Ishikawa (cell line): ENCODE data around the gene TBXAS1.

Experiments used
- CEBPB ChIP-seq: IDR thresholded peaks from 2 replicates; pipeline ENCODE4 v1.6.1; 2012
- CREB1 ChIP-seq: IDR thresholded peaks from 2 replicates; pipeline ENCODE4 v1.6.1; 2012; ENCODE audit warnings: low read depth
- EGR1 ChIP-seq: IDR thresholded peaks from 2 replicates; pipeline ENCODE4 v1.6.1; 2012
- EP300 ChIP-seq: IDR thresholded peaks from 2 replicates; pipeline ENCODE4 v1.6.1; 2012; ENCODE audit warnings: borderline replicate concordance
- FOXM1 ChIP-seq: IDR thresholded peaks from 2 replicates; pipeline ENCODE4 v1.6.1; 2012; ENCODE audit warnings: low read depth, borderline replicate concordance
- MAX ChIP-seq: IDR thresholded peaks from 2 replicates; pipeline ENCODE4 v1.6.1; 2012
- NFIC ChIP-seq: IDR thresholded peaks from 2 replicates; pipeline ENCODE4 v1.6.1; 2012
- RAD21 ChIP-seq: IDR thresholded peaks from 2 replicates; pipeline ENCODE4 v1.6.1; 2012; ENCODE audit warnings: low read depth
- REST ChIP-seq: IDR thresholded peaks from 2 replicates; pipeline ENCODE4 v1.6.1; 2012; ENCODE audit warnings: low read depth, mild to moderate bottlenecking
- TAF1 ChIP-seq: IDR thresholded peaks from 2 replicates; pipeline ENCODE4 v1.6.1; 2012; ENCODE audit warnings: low read depth, mild to moderate bottlenecking
- TCF12 ChIP-seq: IDR thresholded peaks from 2 replicates; pipeline ENCODE4 v1.6.1; 2012; ENCODE audit warnings: low read depth
- TEAD4 ChIP-seq: IDR thresholded peaks from 2 replicates; pipeline ENCODE4 v1.6.1; 2012
- USF1 ChIP-seq: IDR thresholded peaks from 2 replicates; pipeline ENCODE4 v1.6.1; 2012
- YY1 ChIP-seq: IDR thresholded peaks from 2 replicates; pipeline ENCODE4 v1.6.1; 2012; ENCODE audit warnings: low read depth
- ZBTB7A ChIP-seq: IDR thresholded peaks from 2 replicates; pipeline ENCODE4 v1.6.1; 2012; ENCODE audit warnings: low read depth

Gene TBXAS1

GRCh38 chr7:139813689-139814088 is 15.4 kb upstream of the TBXAS1 start:
- TF ChIP-seq RAD21 = no peak
- TF ChIP-seq CEBPB = no peak
- no peak for TF ChIP-seq TCF12
- no peak for TF ChIP-seq TEAD4
- no peak for TF ChIP-seq ZBTB7A
- no peak for TF ChIP-seq CREB1
- no peak for TF ChIP-seq FOXM1
- TF ChIP-seq EP300 = no peak
- no peak for TF ChIP-seq USF1
- no peak for TF ChIP-seq REST
- no peak for TF ChIP-seq MAX
- no peak for TF ChIP-seq TAF1
- TF ChIP-seq YY1 = no peak

GRCh38 chr7:139817249-139817648 is 11.8 kb upstream of the TBXAS1 start:
- no peak for TF ChIP-seq NFIC
- TF ChIP-seq TAF1 = no peak
- TF ChIP-seq MAX = no peak
- TF ChIP-seq CEBPB = no peak
- no peak for TF ChIP-seq REST
- no peak for TF ChIP-seq USF1
- TF ChIP-seq ZBTB7A = no peak
- no peak for TF ChIP-seq TCF12
- TF ChIP-seq RAD21 = no peak
- TF ChIP-seq EP300 = no peak
- no peak for TF ChIP-seq YY1
- no peak for TF ChIP-seq EGR1
- no peak for TF ChIP-seq TEAD4
- no peak for TF ChIP-seq FOXM1
- TF ChIP-seq CREB1 = no peak

GRCh38 chr7:139820089-139820488 is 9.0 kb upstream of the TBXAS1 start:
- TF ChIP-seq EP300 (no peak), REST (no peak), MAX (no peak), CREB1 (no peak), TCF12 (no peak), CEBPB (no peak), NFIC (no peak), TAF1 (no peak), USF1 (no peak)

- TF ChIP-seq REST = no peak
- TF ChIP-seq TEAD4 = no peak
- no peak for TF ChIP-seq EP300
- no peak for TF ChIP-seq FOXM1
- TF ChIP-seq RAD21 = no peak
- TF ChIP-seq CEBPB = no peak
- no peak for TF ChIP-seq TAF1
- no peak for TF ChIP-seq NFIC
- TF ChIP-seq EGR1 = no peak
These were observed 7.5 kb upstream of the TBXAS1 start for GRCh38 chr7:139821349-139822105.
